Activated CD8-positive, alpha-beta T cell treated with anti-CD3 and anti-CD28 coated beads, Interleukin-2, amount 10 ng/mL, durations not matched to agents 7 days and 5 days (primary cell): ENCODE measurements around the gene UST. TPM values are rescaled to one million over a fixed set of nuclear protein-coding genes. Genes with fewer than 3 reads are reported as not detected.

Experiments used
- ATAC-seq: fragments of 150-1000 bp; cut with Tn5 transposase; one replicate; pipeline ENCODE4 v1.10.0; 2021; ENCODE audit warnings: moderate library complexity
- CTCF ChIA-PET: fragments of 350-600 bp; sonication (Branson Sonifier 250); formaldehyde crosslinking; loops from one replicate; lab custom pipeline; 2021; ENCODE audit warnings: antibody characterized with exemption; lab: Charles Lee
- POLR2A ChIA-PET: fragments of 350-600 bp; sonication (Branson Sonifier 250); formaldehyde crosslinking; loops from one replicate; lab custom pipeline; 2021; ENCODE audit warnings: antibody characterized with exemption; lab: Charles Lee
- DNase-seq: peaks from one replicate; pipeline ENCODE4 v3.0.0-alpha.2; 2020
- H3K27ac Mint-ChIP-seq: one replicate; pipeline ENCODE4 v1.8.0; 2021; ENCODE audit warnings: mild to moderate bottlenecking, mixed read lengths
- H3K27me3 Mint-ChIP-seq: one replicate; pipeline ENCODE4 v1.8.0; 2021; ENCODE audit warnings: low read depth, mixed read lengths
- H3K36me3 Mint-ChIP-seq: one replicate; pipeline ENCODE4 v1.8.0; 2021; ENCODE audit warnings: low read depth, mixed read lengths
- H3K4me1 Mint-ChIP-seq: one replicate; pipeline ENCODE4 v1.8.0; 2021; ENCODE audit warnings: low read depth, mixed read lengths
- H3K4me3 Mint-ChIP-seq: one replicate; pipeline ENCODE4 v1.8.0; 2021; ENCODE audit warnings: mild to moderate bottlenecking, mixed read lengths
- H3K9me3 Mint-ChIP-seq: one replicate; pipeline ENCODE4 v1.8.0; 2022; ENCODE audit warnings: mixed read lengths; ENCODE audit not compliant: insufficient read depth
- total RNA-seq, 2 experiments: library from RNA; stranded (reverse); gene quantifications; one replicate each; pipeline ENCODE4 v1.2.3, GENCODE V29; 2021

Gene UST
- total RNA-seq, 2 experiments from 2014 or later = 0.16 to 0.42 TPM

GRCh38 chr6:148932208-148932607, 185.4 kb downstream of the UST start:
- no peaks in the 10 kb centered on the region for H3K36me3 Mint-ChIP-seq
- DNase-seq (no peak), ATAC-seq (no peak)
- H3K4me1 Mint-ChIP-seq = no peaks in the 10 kb centered on the region
- no peak overlapping the region for H3K27ac Mint-ChIP-seq
- no peaks in the 10 kb centered on the region for H3K9me3 Mint-ChIP-seq
- H3K27me3 Mint-ChIP-seq = peaks cover 6% of the 10 kb centered on the region
- ChIA-PET POLR2A (no interaction called here), CTCF (no interaction called here)
- no peak overlapping the region for H3K4me3 Mint-ChIP-seq

- ATAC-seq = no peak
- Mint-ChIP-seq H3K27me3 (peaks cover 6% of the 10 kb centered on the region), H3K4me3 (no peak overlapping the region), H3K27ac (no peak overlapping the region), H3K36me3 (no peaks in the 10 kb centered on the region), H3K4me1 (no peaks in the 10 kb centered on the region), H3K9me3 (no peaks in the 10 kb centered on the region)
- POLR2A ChIA-PET = no interaction called here
- CTCF ChIA-PET = no interaction called here
- no peak for DNase-seq
These were observed 185.9 kb downstream of the UST start for GRCh38 chr6:148932731-148933130.

- Mint-ChIP-seq H3K27me3 (peaks cover 7% of the 10 kb centered on the region), H3K27ac (no peak overlapping the region), H3K4me1 (no peaks in the 10 kb centered on the region), H3K36me3 (no peaks in the 10 kb centered on the region), H3K9me3 (no peaks in the 10 kb centered on the region), H3K4me3 (no peak overlapping the region)
- CTCF ChIA-PET = interaction anchor here (1.1 kb wide), 1 partner anchor 14 kb away, joined by 3 read pairs; no protein-coding TSS in a partner anchor
- POLR2A ChIA-PET = no interaction called here
- no peak for DNase-seq
- no peak for ATAC-seq
These were observed 187.7 kb downstream of the UST start for GRCh38 chr6:148934539-148934938.

- peaks cover 11% of the 10 kb centered on the region for H3K27me3 Mint-ChIP-seq
- POLR2A ChIA-PET = no interaction called here
- ATAC-seq (no peak), DNase-seq (no peak)
- H3K9me3 Mint-ChIP-seq = no peaks in the 10 kb centered on the region
- H3K4me3 Mint-ChIP-seq = no peak overlapping the region
- CTCF ChIA-PET = interaction anchor here (0.7 to 1.1 kb wide), 2 partner anchors 13 to 16 kb away, joined by 3 read pairs; no protein-coding TSS in a partner anchor
- no peaks in the 10 kb centered on the region for H3K4me1 Mint-ChIP-seq
- no peak overlapping the region for H3K27ac Mint-ChIP-seq
- H3K36me3 Mint-ChIP-seq = no peaks in the 10 kb centered on the region
These were observed 188.1 kb downstream of the UST start for GRCh38 chr6:148934961-148935360.

GRCh38 chr6:148935705-148936435, 189.0 kb downstream of the UST start:
- Mint-ChIP-seq H3K27me3 (peaks cover 13% of the 10 kb centered on the region), H3K9me3 (no peaks in the 10 kb centered on the region), H3K4me1 (no peaks in the 10 kb centered on the region), H3K4me3 (no peak overlapping the region), H3K27ac (no peak overlapping the region), H3K36me3 (no peaks in the 10 kb centered on the region)
- DNase-seq = no peak
- POLR2A ChIA-PET = no interaction called here
- CTCF ChIA-PET = interaction anchor here (0.7 kb wide), 1 partner anchor 15 kb away, joined by 3 read pairs; no protein-coding TSS in a partner anchor
- ATAC-seq = no peak

GRCh38 chr6:148943451-148943850, 196.6 kb downstream of the UST start:
- H3K36me3 Mint-ChIP-seq = no peaks in the 10 kb centered on the region
- no peaks in the 10 kb centered on the region for H3K4me1 Mint-ChIP-seq
- ChIA-PET CTCF (no interaction called here), POLR2A (no interaction called here)
- H3K9me3 Mint-ChIP-seq = no peaks in the 10 kb centered on the region
- no peak overlapping the region for H3K4me3 Mint-ChIP-seq
- ATAC-seq (no peak), DNase-seq (no peak)
- H3K27ac Mint-ChIP-seq = no peak overlapping the region
- peaks cover 13% of the 10 kb centered on the region for H3K27me3 Mint-ChIP-seq

- POLR2A ChIA-PET = no interaction called here
- H3K27me3 Mint-ChIP-seq = peaks cover 10% of the 10 kb centered on the region
- no peak overlapping the region for H3K27ac Mint-ChIP-seq
- ATAC-seq (no peak), DNase-seq (no peak)
- CTCF ChIA-PET = no interaction called here
- H3K36me3 Mint-ChIP-seq = no peaks in the 10 kb centered on the region
- H3K4me3 Mint-ChIP-seq = no peak overlapping the region
- H3K4me1 Mint-ChIP-seq = no peaks in the 10 kb centered on the region
- no peaks in the 10 kb centered on the region for H3K9me3 Mint-ChIP-seq
These were observed 197.8 kb downstream of the UST start for GRCh38 chr6:148944608-148945007.

- ATAC-seq = no peak
- no peaks in the 10 kb centered on the region for H3K36me3 Mint-ChIP-seq
- no peak overlapping the region for H3K4me3 Mint-ChIP-seq
- POLR2A ChIA-PET = no interaction called here
- H3K27ac Mint-ChIP-seq = no peak overlapping the region
- DNase-seq = no peak
- peaks cover 10% of the 10 kb centered on the region for H3K27me3 Mint-ChIP-seq
- H3K4me1 Mint-ChIP-seq = no peaks in the 10 kb centered on the region
- no peaks in the 10 kb centered on the region for H3K9me3 Mint-ChIP-seq
- CTCF ChIA-PET = no interaction called here
These were observed 198.6 kb downstream of the UST start for GRCh38 chr6:148945301-148946021.

- POLR2A ChIA-PET = no interaction called here
- no peak overlapping the region for H3K27ac Mint-ChIP-seq
These were observed 201.0 kb downstream of the UST start for GRCh38 chr6:148947621-148948444.

GRCh38 chr6:148951662-148952061, 204.8 kb downstream of the UST start:
- Mint-ChIP-seq H3K36me3 (no peaks in the 10 kb centered on the region), H3K27me3 (peaks cover 13% of the 10 kb centered on the region), H3K27ac (no peak overlapping the region), H3K4me1 (no peaks in the 10 kb centered on the region), H3K9me3 (no peaks in the 10 kb centered on the region), H3K4me3 (no peak overlapping the region)
- no peak for ATAC-seq
- ChIA-PET POLR2A (no interaction called here), CTCF (no interaction called here)
- no peak for DNase-seq

More at GRCh38 chr6:148947621-148948444, 201.0 kb downstream of the UST start:
- Mint-ChIP-seq H3K4me1 (no peaks in the 10 kb centered on the region), H3K4me3 (no peak overlapping the region), H3K27me3 (peaks cover 13% of the 10 kb centered on the region), H3K9me3 (no peaks in the 10 kb centered on the region), H3K36me3 (no peaks in the 10 kb centered on the region)
- ATAC-seq = peak; percentile 86
- DNase-seq = peak; percentile 83
- CTCF ChIA-PET = interaction anchor here (0.6 to 1.2 kb wide), 5 partner anchors 9 to 370 kb away, joined by 3 to 5 read pairs (median 3); no protein-coding TSS in a partner anchor

- Mint-ChIP-seq H3K36me3 (no peaks in the 10 kb centered on the region), H3K4me3 (no peak overlapping the region), H3K27ac (no peak overlapping the region), H3K9me3 (no peaks in the 10 kb centered on the region), H3K4me1 (no peaks in the 10 kb centered on the region), H3K27me3 (peaks cover 13% of the 10 kb centered on the region)
- DNase-seq = no peak
- ChIA-PET CTCF (no interaction called here), POLR2A (no interaction called here)
- ATAC-seq = no peak
These were observed 205.6 kb downstream of the UST start for GRCh38 chr6:148952147-148953035.
